ENCODE measurements around the gene HTR1A. TPM values are rescaled to one million over a fixed set of nuclear protein-coding genes. Genes with fewer than 3 reads are reported as not detected.

HTR1A gene
- total and polyA plus RNA-seq, 2 of the 8 experiments (the other 6 are each of a cell fraction or from before 2014, with no cell fraction given), result 4.7 to 6.5 TPM

DNA sequence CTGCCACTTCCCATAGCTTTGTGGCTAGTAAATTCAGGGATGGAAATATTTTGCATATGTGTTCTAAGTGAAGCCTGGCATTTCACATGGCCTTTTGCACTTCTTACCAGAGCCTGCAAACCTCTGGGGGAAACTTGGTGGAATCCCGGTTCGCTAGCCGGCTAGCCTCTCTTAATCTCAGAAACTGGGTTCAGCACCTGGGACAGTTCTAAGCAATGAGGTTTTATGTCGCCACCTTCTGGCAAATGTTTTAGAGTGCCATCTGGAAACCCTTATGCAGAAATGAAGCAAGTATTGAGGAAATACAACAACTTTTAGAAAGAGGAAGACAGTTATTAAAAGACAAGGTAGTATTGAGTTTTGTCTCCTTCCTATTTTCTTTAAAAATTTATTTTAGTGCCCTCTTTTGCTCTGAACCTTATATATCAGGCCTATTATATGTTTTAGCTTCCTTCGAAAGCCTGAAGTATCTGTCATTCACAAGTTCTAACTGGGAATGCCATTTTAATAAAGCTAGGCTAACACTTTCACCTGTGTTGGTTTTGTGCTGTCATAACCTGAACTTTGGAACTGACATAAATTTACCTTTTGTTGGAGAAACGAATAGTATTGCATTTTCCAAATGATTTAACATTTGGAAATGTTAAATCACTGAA, 963 bp upstream of the HTR1A start (continued):
- TF ChIP-seq, protein P1, sequence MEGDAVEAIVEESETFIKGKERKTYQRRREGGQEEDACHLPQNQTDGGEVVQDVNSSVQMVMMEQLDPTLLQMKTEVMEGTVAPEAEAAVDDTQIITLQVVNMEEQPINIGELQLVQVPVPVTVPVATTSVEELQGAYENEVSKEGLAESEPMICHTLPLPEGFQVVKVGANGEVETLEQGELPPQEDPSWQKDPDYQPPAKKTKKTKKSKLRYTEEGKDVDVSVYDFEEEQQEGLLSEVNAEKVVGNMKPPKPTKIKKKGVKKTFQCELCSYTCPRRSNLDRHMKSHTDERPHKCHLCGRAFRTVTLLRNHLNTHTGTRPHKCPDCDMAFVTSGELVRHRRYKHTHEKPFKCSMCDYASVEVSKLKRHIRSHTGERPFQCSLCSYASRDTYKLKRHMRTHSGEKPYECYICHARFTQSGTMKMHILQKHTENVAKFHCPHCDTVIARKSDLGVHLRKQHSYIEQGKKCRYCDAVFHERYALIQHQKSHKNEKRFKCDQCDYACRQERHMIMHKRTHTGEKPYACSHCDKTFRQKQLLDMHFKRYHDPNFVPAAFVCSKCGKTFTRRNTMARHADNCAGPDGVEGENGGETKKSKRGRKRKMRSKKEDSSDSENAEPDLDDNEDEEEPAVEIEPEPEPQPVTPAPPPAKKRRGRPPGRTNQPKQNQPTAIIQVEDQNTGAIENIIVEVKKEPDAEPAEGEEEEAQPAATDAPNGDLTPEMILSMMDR (IDR thresholded peaks at IDR 0.05; ENCODE audit: control extremely low read depth in 1 of 3, insufficient read depth in 1 of 3, low read depth in 1 of 3, low read length in 3 of 3), result peak; percentile 12 to 83 (median 75)
